ENCODE measurements around the gene CFAP73.
"Not testable (repeated sequence)": the region's sequence is repeated elsewhere in the genome, so short reads cannot be mapped to it uniquely, and the experiment has no call there.

Gene CFAP73

DNA sequence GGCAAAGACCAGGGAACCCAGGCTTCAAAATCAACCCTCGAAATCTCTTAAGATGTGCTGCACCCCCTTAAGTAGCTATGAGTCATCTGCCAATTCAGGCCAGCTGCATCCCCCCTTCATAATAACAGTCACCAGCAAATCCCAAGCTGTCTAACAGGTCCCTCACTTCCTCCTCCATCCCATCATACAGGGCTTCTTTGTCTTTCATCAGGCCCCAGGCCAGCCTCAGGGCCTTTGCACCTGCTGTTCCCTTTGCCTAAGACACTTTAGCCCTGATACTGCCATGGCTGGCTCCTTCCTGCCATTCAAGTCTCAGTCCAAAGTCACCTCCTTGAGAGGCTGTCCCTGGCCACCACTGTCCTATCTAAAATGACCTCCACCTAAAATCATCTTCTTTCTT, 18.0 kb upstream of the CFAP73 start:
- Mint-ChIP-seq H3K27me3 (peaks cover 37% of the 10 kb centered on the region), H3K9me3 (no peaks in the 10 kb centered on the region), H3K27ac (peak overlapping the region; percentile 47), H3K4me3 (no peak overlapping the region), H3K36me3 (ENCODE audit: low read depth) (peaks cover 34% of the 10 kb centered on the region), H3K4me1 (ENCODE audit: low read depth) (peaks cover 77% of the 10 kb centered on the region)
- intact Hi-C loops (cut with micrococcal nuclease) = no loop called here

- H3K4me3 Mint-ChIP-seq = no peak overlapping the region
- peaks cover 30% of the 10 kb centered on the region for H3K27me3 Mint-ChIP-seq
- peaks cover 24% of the 10 kb centered on the region for H3K36me3 Mint-ChIP-seq (ENCODE audit: low read depth)
- peak overlapping the region; percentile 9 for H3K27ac Mint-ChIP-seq
- no peaks in the 10 kb centered on the region for H3K9me3 Mint-ChIP-seq
- intact Hi-C loops (cut with micrococcal nuclease) = no loop called here
- peaks cover 88% of the 10 kb centered on the region for H3K4me1 Mint-ChIP-seq (ENCODE audit: low read depth)
Measured at GRCh38 chr12:113133036-113133435, 16.5 kb upstream of the CFAP73 start.

DNA sequence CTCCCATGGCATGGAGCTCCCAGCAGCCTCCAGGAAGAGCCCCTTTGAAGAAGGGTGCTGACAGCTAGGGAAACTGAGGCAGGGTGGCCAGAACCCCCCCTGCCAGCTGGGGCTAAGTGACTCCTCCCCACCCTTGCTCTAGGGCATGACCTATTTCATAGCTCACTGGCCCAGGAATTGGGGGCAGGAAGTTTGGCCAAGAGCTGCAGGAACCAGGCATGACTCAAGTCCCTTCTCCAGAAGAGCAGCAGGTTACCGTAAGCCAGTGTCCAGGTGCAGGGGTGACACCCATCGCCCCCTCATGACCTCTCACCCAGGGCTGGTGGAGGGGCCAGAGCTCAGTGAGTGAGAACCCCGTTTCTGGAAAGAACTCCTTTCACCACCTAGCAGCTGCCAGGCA, 15.9 kb upstream of the CFAP73 start:
- intact Hi-C loops (cut with micrococcal nuclease) = no loop called here
- peaks cover 25% of the 10 kb centered on the region for H3K27me3 Mint-ChIP-seq
- peaks cover 18% of the 10 kb centered on the region for H3K36me3 Mint-ChIP-seq (ENCODE audit: low read depth)
- no peak overlapping the region for H3K4me3 Mint-ChIP-seq
- H3K27ac Mint-ChIP-seq = no peak overlapping the region
- H3K4me1 Mint-ChIP-seq (ENCODE audit: low read depth) = peaks cover 85% of the 10 kb centered on the region
- H3K9me3 Mint-ChIP-seq = no peaks in the 10 kb centered on the region

DNA sequence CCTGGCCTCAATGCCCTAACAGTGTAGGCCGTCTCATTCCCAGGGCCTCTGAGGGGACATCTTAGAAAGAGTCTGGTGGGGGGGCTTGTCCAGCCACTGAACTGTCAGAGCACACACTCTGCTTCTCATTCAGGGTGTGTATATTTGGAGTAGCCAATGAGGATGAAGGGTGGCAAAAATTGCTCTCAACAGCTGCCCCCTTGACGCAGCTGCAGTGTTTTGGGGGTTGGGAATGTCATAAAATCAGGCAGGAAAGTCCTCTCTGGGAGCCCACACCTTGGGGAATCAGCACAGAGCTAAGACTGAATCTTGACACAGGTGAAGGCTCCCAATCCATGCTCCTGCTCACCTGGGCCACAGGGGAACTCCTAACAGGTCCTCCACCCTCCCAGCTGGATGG, 15.5 kb upstream of the CFAP73 start:
- H3K4me1 Mint-ChIP-seq (ENCODE audit: low read depth) = peaks cover 84% of the 10 kb centered on the region
- no peaks in the 10 kb centered on the region for H3K9me3 Mint-ChIP-seq
- H3K27me3 Mint-ChIP-seq = peaks cover 23% of the 10 kb centered on the region
- no peak overlapping the region for H3K4me3 Mint-ChIP-seq
- no peak overlapping the region for H3K27ac Mint-ChIP-seq
- peaks cover 18% of the 10 kb centered on the region for H3K36me3 Mint-ChIP-seq (ENCODE audit: low read depth)
- intact Hi-C loops (cut with micrococcal nuclease) = no loop called here

GRCh38 chr12:113134521-113134951, 15.0 kb upstream of the CFAP73 start:
- H3K27ac Mint-ChIP-seq = peak overlapping the region; percentile 81
- H3K36me3 Mint-ChIP-seq (ENCODE audit: low read depth) = peaks cover 18% of the 10 kb centered on the region
- peak overlapping the region; percentile 87 for H3K4me3 Mint-ChIP-seq
- H3K9me3 Mint-ChIP-seq = no peaks in the 10 kb centered on the region
- intact Hi-C loops (cut with micrococcal nuclease) = no loop called here
- H3K27me3 Mint-ChIP-seq = peaks cover 22% of the 10 kb centered on the region
- peaks cover 84% of the 10 kb centered on the region for H3K4me1 Mint-ChIP-seq (ENCODE audit: low read depth)

GRCh38 chr12:113135178-113136127, 14.1 kb upstream of the CFAP73 start, which contains the start of gene RASAL1:
Gene RASAL1 (minus strand): TSS chr12:113135761. CDS start chr12:113135462, 299 bp downstream.
- Mint-ChIP-seq H3K27me3 (peaks cover 16% of the 10 kb centered on the region), H3K4me1 (ENCODE audit: low read depth) (peaks cover 80% of the 10 kb centered on the region), H3K27ac (peak within 1 kb of the TSS; percentile 81), H3K4me3 (peak within 1 kb of the TSS; percentile 87), H3K9me3 (no peaks in the 10 kb centered on the region), H3K36me3 (ENCODE audit: low read depth) (peaks cover 12% of the 10 kb centered on the region)
- intact Hi-C loops (cut with micrococcal nuclease) = no loop called here

- Mint-ChIP-seq H3K4me3 (peak overlapping the region; percentile 87), H3K27me3 (peaks cover 12% of the 10 kb centered on the region), H3K36me3 (ENCODE audit: low read depth) (peaks cover 6% of the 10 kb centered on the region), H3K4me1 (ENCODE audit: low read depth) (peaks cover 80% of the 10 kb centered on the region), H3K9me3 (no peaks in the 10 kb centered on the region), H3K27ac (peak overlapping the region; percentile 81)
- intact Hi-C loops (cut with micrococcal nuclease) = no loop called here
Measured at GRCh38 chr12:113136128-113136989, 13.2 kb upstream of the CFAP73 start.

DNA sequence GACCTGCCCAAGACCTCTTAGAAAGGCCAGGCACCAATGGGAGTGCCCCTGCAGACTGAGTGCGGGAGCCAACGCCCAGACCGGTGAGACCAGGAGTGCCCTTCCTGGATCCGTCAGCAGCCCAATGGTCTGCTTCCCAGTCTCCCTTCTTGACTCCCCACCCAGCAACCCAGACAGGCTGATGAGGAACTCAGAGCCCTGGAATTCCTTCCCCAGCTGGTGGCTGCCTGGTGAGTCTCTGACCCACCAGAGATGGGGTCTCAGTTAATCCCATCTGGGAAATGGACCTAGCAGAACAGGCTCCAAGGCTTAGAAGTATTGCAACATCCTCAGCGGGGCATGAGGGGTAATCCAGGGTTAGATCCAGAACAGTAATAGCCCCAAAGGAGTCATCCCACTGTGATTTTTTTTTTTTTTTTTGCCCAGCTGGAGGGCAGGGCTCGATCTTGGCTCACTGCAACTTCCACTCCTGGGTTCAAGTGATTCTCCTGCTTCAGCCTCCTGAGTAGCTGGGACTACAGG, 12.5 kb upstream of the CFAP73 start:
- intact Hi-C loops (cut with micrococcal nuclease) = no loop called here
- H3K27me3 Mint-ChIP-seq = peaks cover 9% of the 10 kb centered on the region
- peak overlapping the region; percentile 44 for H3K4me3 Mint-ChIP-seq
- peaks cover 81% of the 10 kb centered on the region for H3K4me1 Mint-ChIP-seq (ENCODE audit: low read depth)
- peak overlapping the region; percentile 81 for H3K27ac Mint-ChIP-seq
- no peaks in the 10 kb centered on the region for H3K9me3 Mint-ChIP-seq
- peaks cover 6% of the 10 kb centered on the region for H3K36me3 Mint-ChIP-seq (ENCODE audit: low read depth)

- intact Hi-C loops (cut with micrococcal nuclease) = no loop called here
- peaks cover 9% of the 10 kb centered on the region for H3K27me3 Mint-ChIP-seq
- no peak overlapping the region for H3K27ac Mint-ChIP-seq
- H3K36me3 Mint-ChIP-seq (ENCODE audit: low read depth) = no peaks in the 10 kb centered on the region
- H3K4me1 Mint-ChIP-seq (ENCODE audit: low read depth) = peaks cover 83% of the 10 kb centered on the region
- no peaks in the 10 kb centered on the region for H3K9me3 Mint-ChIP-seq
- H3K4me3 Mint-ChIP-seq = no peak overlapping the region
Measured at GRCh38 chr12:113137861-113138783, 11.4 kb upstream of the CFAP73 start.

- intact Hi-C loops (cut with micrococcal nuclease) = no loop called here
- Mint-ChIP-seq H3K4me3 (no peak overlapping the region), H3K36me3 (ENCODE audit: low read depth) (no peaks in the 10 kb centered on the region), H3K27me3 (peaks cover 9% of the 10 kb centered on the region), H3K27ac (peak overlapping the region; percentile 28), H3K9me3 (no peaks in the 10 kb centered on the region), H3K4me1 (ENCODE audit: low read depth) (peaks cover 79% of the 10 kb centered on the region)
Measured at GRCh38 chr12:113138826-113139225, 10.7 kb upstream of the CFAP73 start.

DNA sequence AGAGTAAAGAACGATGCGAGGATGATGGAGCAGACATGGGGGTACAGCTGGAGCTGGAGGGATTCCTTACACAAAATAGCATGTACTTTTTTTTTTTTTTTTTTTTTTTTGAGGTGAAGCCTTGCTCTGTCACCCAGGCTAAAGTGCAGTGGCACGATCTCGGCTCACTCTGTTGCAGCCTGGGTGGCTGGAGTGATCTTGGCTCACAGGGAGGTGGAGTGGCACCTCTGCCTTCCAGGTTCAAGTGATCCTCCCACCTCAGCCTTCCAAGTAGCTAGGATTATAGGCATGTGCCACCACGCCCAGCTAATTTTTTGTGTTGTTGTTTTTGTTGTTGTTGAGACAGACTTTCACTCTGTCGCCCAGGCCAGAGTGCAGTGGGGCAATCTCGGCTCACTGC, 8.8 kb upstream of the CFAP73 start:
- H3K4me3 Mint-ChIP-seq = no peak overlapping the region
- intact Hi-C loops (cut with micrococcal nuclease) = loop anchor here (5.0 kb wide), 1 partner anchor 233 kb away; the partner anchor contains the start of gene OAS1
- peak overlapping the region; percentile 98 for H3K27ac Mint-ChIP-seq

DNA sequence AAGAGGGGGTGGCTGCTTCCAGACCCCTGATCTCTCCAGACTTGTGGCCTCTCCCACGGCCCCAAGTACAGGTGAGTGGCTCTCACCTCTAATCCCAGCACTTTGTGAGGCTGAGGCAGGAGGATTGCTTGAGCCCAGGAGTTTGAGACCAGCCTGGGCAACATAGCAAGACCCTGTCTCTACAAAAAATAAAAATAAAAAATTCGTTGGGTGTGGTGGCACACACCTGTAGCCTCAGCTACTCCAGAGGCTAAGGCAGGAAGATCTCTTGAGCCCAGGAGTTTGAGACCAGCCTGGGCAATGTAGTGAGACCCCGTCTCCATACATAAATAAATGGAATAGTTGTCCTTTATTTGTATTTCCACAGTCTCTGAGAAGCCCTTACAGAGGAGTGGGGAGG, 7.8 kb upstream of the CFAP73 start:
- Mint-ChIP-seq H3K27ac (peak overlapping the region; percentile 98), H3K4me1 (ENCODE audit: low read depth) (peaks cover 68% of the 10 kb centered on the region)
- not testable (repeated sequence) for H3K4me3 Mint-ChIP-seq; H3K27me3 Mint-ChIP-seq; H3K36me3 Mint-ChIP-seq (ENCODE audit: low read depth); H3K9me3 Mint-ChIP-seq
- intact Hi-C loops (cut with micrococcal nuclease) = loop anchor here (5.0 kb wide), 1 partner anchor 234 kb away; the partner anchor contains the start of gene OAS1

More for the DNA sequence above, 8.8 kb upstream of the CFAP73 start:
- H3K27me3 Mint-ChIP-seq = no peaks in the 10 kb centered on the region
- H3K9me3 Mint-ChIP-seq = no peaks in the 10 kb centered on the region
- peaks cover 73% of the 10 kb centered on the region for H3K4me1 Mint-ChIP-seq (ENCODE audit: low read depth)
- H3K36me3 Mint-ChIP-seq (ENCODE audit: low read depth) = no peaks in the 10 kb centered on the region
